SK-N-SH treated with all-trans-retinoic acid at 6 μM for 48 hours (cell line): ENCODE measurements around the gene PARP1.

Experiments
- ATAC-seq: fragments of 200-7000 bp; cut with Tn5 transposase; 3 replicates; pipeline ENCODE4 v1.9.1; 2020; ENCODE audit warnings: mild to moderate bottlenecking, moderate library complexity
- BACH2 ChIP-seq: fragments of 250-450 bp; sonication (Bioruptor Pico); IDR thresholded peaks from 2 replicates; pipeline ENCODE4 v1.9.0; 2021; ENCODE audit warnings: mild to moderate bottlenecking, borderline replicate concordance
- CSDC2 ChIP-seq: fragments of 250-450 bp; sonication (Bioruptor Pico); IDR thresholded peaks from 2 replicates; pipeline ENCODE4 v1.5.0; 2020; ENCODE audit warnings: mild to moderate bottlenecking, moderate library complexity
- ESRRG ChIP-seq: fragments of 250-450 bp; sonication (Bioruptor Pico); IDR thresholded peaks from 2 replicates; pipeline ENCODE4 v1.6.1; 2021; ENCODE audit warnings: mild to moderate bottlenecking
- ISL1 ChIP-seq: fragments of 250-450 bp; sonication (Bioruptor Pico); IDR thresholded peaks from 2 replicates; pipeline ENCODE4 v2.1.2; 2022; ENCODE audit warnings: mild to moderate bottlenecking, moderate library complexity
- OSR1 ChIP-seq: fragments of 250-450 bp; sonication (Bioruptor Pico); IDR thresholded peaks from 2 replicates; pipeline ENCODE4 v1.8.0; 2022; ENCODE audit warnings: moderate library complexity, mild to moderate bottlenecking, inconsistent platforms
- PPARA ChIP-seq: fragments of 250-450 bp; sonication (Bioruptor Pico); IDR thresholded peaks from 2 replicates; pipeline ENCODE4 v1.5.0; 2020; ENCODE audit warnings: mild to moderate bottlenecking, borderline replicate concordance
- RARB ChIP-seq: fragments of 250-450 bp; sonication (Bioruptor Pico); IDR thresholded peaks from 2 replicates; pipeline ENCODE4 v1.8.0; 2021; ENCODE audit warnings: mild to moderate bottlenecking, moderate library complexity
- SNAI2 ChIP-seq: fragments of 250-450 bp; sonication (Bioruptor Pico); IDR thresholded peaks from 2 replicates; pipeline ENCODE4 v1.5.0; 2020; ENCODE audit warnings: mild to moderate bottlenecking, moderate library complexity
- TCF4 ChIP-seq: fragments of 250-450 bp; sonication (Bioruptor Pico); IDR thresholded peaks from 2 replicates; pipeline ENCODE4 v1.8.0; 2021; ENCODE audit warnings: mild to moderate bottlenecking, moderate library complexity, borderline replicate concordance
- TOX ChIP-seq: fragments of 250-450 bp; sonication (Bioruptor Pico); IDR thresholded peaks from 2 replicates; pipeline ENCODE4 v1.8.0; 2021; ENCODE audit warnings: mild to moderate bottlenecking, moderate library complexity, borderline replicate concordance
- ZFP3 ChIP-seq: fragments of 250-450 bp; sonication (Bioruptor Pico); IDR thresholded peaks from 2 replicates; pipeline ENCODE4 v1.5.0; 2020; ENCODE audit warnings: mild to moderate bottlenecking, moderate library complexity
- ZFP30 ChIP-seq: fragments of 450-650 bp; formaldehyde crosslinking; IDR thresholded peaks from 2 replicates; pipeline ENCODE4 v1.5.0; 2022; ENCODE audit warnings: mild to moderate bottlenecking, moderate library complexity
- ZNF565 ChIP-seq: fragments of 450-650 bp; formaldehyde crosslinking; conservative IDR thresholded peaks from 2 replicates; pipeline ENCODE4 v1.5.0; 2020; ENCODE audit warnings: low read depth, mild to moderate bottlenecking, moderate library complexity
- ZNF70 ChIP-seq: fragments of 450-650 bp; formaldehyde crosslinking; IDR thresholded peaks from 2 replicates; pipeline ENCODE4 v1.5.0; 2020; ENCODE audit warnings: mild to moderate bottlenecking, moderate library complexity
- ZNF8 ChIP-seq: fragments of 450-650 bp; formaldehyde crosslinking; IDR thresholded peaks from 2 replicates; pipeline ENCODE4 v1.5.0; 2020; ENCODE audit warnings: mild to moderate bottlenecking, moderate library complexity
- TF ChIP-seq, protein P1 (sequence below): fragments of 250-450 bp; sonication (Bioruptor Pico); IDR thresholded peaks from 2 replicates; pipeline ENCODE4 v1.5.0; 2020; ENCODE audit warnings: mild to moderate bottlenecking, moderate library complexity
- TF ChIP-seq, protein P2 (sequence below): fragments of 250-450 bp; sonication (Bioruptor Pico); IDR thresholded peaks from 2 replicates; pipeline ENCODE4 v1.8.0; 2020; ENCODE audit warnings: mild to moderate bottlenecking, moderate library complexity, borderline replicate concordance
- TF ChIP-seq, protein P3 (sequence below): fragments of 250-450 bp; sonication (Bioruptor Pico); IDR thresholded peaks from 2 replicates; pipeline ENCODE4 v1.5.1; 2021; ENCODE audit warnings: mild to moderate bottlenecking, moderate library complexity
- TF ChIP-seq, protein P4 (sequence below): fragments of 250-450 bp; sonication (Bioruptor Pico); IDR thresholded peaks from 2 replicates; pipeline ENCODE4 v1.8.0; 2021; ENCODE audit warnings: low read depth, mild to moderate bottlenecking, moderate library complexity, borderline replicate concordance

Gene PARP1

DNA sequence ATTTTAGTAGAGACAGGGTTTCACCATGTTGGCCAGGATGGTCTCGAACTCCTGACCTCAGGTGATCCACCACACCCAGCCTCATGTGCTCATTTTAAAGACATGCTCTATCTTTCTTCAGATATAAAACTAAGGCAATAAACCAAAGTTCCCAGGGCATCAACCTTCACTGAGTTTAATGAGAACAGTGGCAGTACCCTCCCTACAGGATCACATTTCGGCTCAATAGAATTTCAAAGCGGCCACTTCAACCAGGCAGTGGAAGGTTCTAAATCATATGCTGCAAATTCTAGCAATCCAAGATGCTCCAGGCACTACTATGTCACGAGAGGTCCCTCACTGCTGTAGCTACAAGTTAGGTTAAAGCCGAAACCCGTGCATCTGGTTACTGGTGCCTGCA, 45.5 kb downstream of the PARP1 start (continued):
- no peak for TF ChIP-seq SNAI2 (CRISPR knock-in tag)
- no peak for TF ChIP-seq ZFP3
- no peak for TF ChIP-seq TOX (CRISPR knock-in tag)
- TF ChIP-seq, protein P1, sequence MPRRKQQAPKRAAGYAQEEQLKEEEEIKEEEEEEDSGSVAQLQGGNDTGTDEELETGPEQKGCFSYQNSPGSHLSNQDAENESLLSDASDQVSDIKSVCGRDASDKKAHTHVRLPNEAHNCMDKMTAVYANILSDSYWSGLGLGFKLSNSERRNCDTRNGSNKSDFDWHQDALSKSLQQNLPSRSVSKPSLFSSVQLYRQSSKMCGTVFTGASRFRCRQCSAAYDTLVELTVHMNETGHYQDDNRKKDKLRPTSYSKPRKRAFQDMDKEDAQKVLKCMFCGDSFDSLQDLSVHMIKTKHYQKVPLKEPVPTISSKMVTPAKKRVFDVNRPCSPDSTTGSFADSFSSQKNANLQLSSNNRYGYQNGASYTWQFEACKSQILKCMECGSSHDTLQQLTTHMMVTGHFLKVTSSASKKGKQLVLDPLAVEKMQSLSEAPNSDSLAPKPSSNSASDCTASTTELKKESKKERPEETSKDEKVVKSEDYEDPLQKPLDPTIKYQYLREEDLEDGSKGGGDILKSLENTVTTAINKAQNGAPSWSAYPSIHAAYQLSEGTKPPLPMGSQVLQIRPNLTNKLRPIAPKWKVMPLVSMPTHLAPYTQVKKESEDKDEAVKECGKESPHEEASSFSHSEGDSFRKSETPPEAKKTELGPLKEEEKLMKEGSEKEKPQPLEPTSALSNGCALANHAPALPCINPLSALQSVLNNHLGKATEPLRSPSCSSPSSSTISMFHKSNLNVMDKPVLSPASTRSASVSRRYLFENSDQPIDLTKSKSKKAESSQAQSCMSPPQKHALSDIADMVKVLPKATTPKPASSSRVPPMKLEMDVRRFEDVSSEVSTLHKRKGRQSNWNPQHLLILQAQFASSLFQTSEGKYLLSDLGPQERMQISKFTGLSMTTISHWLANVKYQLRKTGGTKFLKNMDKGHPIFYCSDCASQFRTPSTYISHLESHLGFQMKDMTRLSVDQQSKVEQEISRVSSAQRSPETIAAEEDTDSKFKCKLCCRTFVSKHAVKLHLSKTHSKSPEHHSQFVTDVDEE (CRISPR knock-in tag): no peak

DNA sequence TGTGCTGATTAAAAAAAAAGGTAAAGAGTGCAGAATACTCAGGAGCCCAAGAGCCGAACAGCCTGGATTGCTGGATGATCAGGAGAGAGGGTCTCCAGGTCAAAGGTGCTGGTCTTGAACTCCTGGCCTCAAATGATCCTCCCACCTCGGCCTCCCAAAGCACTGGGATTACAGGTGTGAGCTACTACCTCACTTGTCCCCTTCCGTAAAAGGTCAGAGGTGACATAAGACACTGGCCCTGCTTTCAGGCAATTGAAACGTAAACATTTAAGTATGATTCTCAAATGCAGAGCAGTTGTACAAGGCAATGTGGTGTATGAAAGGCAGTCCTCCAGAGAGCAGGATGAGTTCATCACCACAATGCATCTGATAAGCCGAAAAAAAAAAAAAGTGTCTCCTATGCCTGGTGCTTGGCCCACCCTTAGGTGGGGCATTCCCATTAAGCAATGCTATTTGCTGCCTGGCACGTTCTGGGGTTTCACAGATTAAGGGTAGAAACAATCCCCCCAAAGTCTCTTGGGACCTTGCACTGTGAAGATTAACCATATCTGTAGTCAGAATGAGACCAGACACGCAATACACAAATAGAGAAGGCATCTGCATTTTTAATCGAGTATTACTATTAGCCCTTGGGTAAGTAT, 47.7 kb downstream of the PARP1 start:
- ATAC-seq: no peak
- TF ChIP-seq ZNF70 (CRISPR knock-in tag): no peak
- TF ChIP-seq, protein P2, sequence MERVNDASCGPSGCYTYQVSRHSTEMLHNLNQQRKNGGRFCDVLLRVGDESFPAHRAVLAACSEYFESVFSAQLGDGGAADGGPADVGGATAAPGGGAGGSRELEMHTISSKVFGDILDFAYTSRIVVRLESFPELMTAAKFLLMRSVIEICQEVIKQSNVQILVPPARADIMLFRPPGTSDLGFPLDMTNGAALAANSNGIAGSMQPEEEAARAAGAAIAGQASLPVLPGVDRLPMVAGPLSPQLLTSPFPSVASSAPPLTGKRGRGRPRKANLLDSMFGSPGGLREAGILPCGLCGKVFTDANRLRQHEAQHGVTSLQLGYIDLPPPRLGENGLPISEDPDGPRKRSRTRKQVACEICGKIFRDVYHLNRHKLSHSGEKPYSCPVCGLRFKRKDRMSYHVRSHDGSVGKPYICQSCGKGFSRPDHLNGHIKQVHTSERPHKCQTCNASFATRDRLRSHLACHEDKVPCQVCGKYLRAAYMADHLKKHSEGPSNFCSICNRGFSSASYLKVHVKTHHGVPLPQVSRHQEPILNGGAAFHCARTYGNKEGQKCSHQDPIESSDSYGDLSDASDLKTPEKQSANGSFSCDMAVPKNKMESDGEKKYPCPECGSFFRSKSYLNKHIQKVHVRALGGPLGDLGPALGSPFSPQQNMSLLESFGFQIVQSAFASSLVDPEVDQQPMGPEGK: no peak
- no peak for TF ChIP-seq RARB
- TF ChIP-seq BACH2: no peak
- TF ChIP-seq, protein P1 (CRISPR knock-in tag): no peak
- no peak for TF ChIP-seq ZFP3

DNA sequence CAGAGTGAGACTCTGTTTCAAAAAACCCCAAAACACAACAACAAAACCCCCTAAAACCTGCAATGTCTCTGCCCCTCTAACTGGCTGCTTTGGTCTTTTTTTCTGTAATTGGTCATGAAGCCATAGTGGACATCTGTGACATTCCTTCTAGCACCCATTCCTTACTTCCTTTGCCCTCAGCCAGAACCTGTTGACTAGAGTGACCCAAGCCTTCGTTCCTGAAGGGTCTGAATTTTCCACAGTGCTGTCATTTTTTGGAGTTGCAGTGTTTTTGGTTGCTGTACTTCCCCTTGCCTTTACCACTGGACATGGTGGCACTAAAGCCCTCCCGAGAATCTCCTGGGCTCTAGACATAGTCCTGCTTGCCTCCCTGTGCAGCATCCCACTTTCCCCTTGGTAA, 50.5 kb downstream of the PARP1 start:
- TF ChIP-seq BACH2: no peak
- TF ChIP-seq ESRRG (CRISPR knock-in tag): no peak
- TF ChIP-seq ZFP3: no peak
- TF ChIP-seq, protein P1 (CRISPR knock-in tag): no peak
- TF ChIP-seq ISL1: no peak
- TF ChIP-seq CSDC2 (CRISPR knock-in tag): no peak
- TF ChIP-seq OSR1 (CRISPR knock-in tag): no peak
- TF ChIP-seq ZNF565 (CRISPR knock-in tag): no peak
- no peak for TF ChIP-seq ZFP30 (CRISPR knock-in tag)
- TF ChIP-seq TCF4 (CRISPR knock-in tag): no peak
- TF ChIP-seq ZNF8 (CRISPR knock-in tag): no peak
- TF ChIP-seq, protein P3, sequence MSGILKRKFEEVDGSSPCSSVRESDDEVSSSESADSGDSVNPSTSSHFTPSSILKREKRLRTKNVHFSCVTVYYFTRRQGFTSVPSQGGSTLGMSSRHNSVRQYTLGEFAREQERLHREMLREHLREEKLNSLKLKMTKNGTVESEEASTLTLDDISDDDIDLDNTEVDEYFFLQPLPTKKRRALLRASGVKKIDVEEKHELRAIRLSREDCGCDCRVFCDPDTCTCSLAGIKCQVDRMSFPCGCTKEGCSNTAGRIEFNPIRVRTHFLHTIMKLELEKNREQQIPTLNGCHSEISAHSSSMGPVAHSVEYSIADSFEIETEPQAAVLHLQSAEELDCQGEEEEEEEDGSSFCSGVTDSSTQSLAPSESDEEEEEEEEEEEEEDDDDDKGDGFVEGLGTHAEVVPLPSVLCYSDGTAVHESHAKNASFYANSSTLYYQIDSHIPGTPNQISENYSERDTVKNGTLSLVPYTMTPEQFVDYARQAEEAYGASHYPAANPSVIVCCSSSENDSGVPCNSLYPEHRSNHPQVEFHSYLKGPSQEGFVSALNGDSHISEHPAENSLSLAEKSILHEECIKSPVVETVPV (CRISPR knock-in tag): no peak
- TF ChIP-seq, protein P4, sequence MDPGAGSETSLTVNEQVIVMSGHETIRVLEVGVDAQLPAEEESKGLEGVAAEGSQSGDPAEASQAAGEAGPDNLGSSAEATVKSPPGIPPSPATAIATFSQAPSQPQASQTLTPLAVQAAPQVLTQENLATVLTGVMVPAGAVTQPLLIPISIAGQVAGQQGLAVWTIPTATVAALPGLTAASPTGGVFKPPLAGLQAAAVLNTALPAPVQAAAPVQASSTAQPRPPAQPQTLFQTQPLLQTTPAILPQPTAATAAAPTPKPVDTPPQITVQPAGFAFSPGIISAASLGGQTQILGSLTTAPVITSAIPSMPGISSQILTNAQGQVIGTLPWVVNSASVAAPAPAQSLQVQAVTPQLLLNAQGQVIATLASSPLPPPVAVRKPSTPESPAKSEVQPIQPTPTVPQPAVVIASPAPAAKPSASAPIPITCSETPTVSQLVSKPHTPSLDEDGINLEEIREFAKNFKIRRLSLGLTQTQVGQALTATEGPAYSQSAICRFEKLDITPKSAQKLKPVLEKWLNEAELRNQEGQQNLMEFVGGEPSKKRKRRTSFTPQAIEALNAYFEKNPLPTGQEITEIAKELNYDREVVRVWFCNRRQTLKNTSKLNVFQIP: no peak
- no peak for TF ChIP-seq SNAI2 (CRISPR knock-in tag)
- TF ChIP-seq PPARA (CRISPR knock-in tag): no peak
- ATAC-seq: no peak
